Fibroblast of pulmonary artery (primary cell): ENCODE measurements around the gene TRMT5.

ENCODE experiments used
- DNase-seq: peaks from one replicate; pipeline ENCODE4 v3.0.0-alpha.2; 2010; ENCODE audit warnings: low read depth
- H3K4me3 ChIP-seq: replicated peaks from 2 replicates; pipeline ENCODE4 v1.5.1; 2011; ENCODE audit warnings: low read depth, mild to moderate bottlenecking, control low read depth, low read length, moderate library complexity
- CTCF ChIP-seq: IDR thresholded peaks from 2 replicates; pipeline ENCODE4 v1.5.1; 2011; ENCODE audit warnings: mild to moderate bottlenecking, control low read depth, low read length, inconsistent platforms; ENCODE audit errors: missing control alignments

The TRMT5 gene

GRCh38 chr14:60998617-60999016 is 17.7 kb upstream of the TRMT5 start:
- H3K4me3 ChIP-seq, result no peak overlapping the region
- TF ChIP-seq CTCF, result no peak
- no peak for DNase-seq

GRCh38 chr14:60989599-60989998 is 8.7 kb upstream of the TRMT5 start:
- DNase-seq, result peak; percentile 14
- H3K4me3 ChIP-seq, result no peak overlapping the region
- TF ChIP-seq CTCF, result no peak

GRCh38 chr14:60986500-60986899 is 5.6 kb upstream of the TRMT5 start:
- no peak for DNase-seq
- no peak for TF ChIP-seq CTCF
- H3K4me3 ChIP-seq, result no peak overlapping the region

GRCh38 chr14:60984196-60984595 is 3.3 kb upstream of the TRMT5 start:
- TF ChIP-seq CTCF, result no peak
- DNase-seq, result no peak
- no peak overlapping the region for H3K4me3 ChIP-seq

- DNase-seq, result peak; percentile 91
- no peak for TF ChIP-seq CTCF
- H3K4me3 ChIP-seq, result peak overlapping the region; percentile 85
Measured at GRCh38 chr14:60981633-60982455, 965 bp upstream of the TRMT5 start.

- DNase-seq, result peak; percentile 16
- no peak for TF ChIP-seq CTCF
Measured at GRCh38 chr14:60977847-60978246, 3.0 kb downstream of the TRMT5 start.

GRCh38 chr14:60975551-60975950 is 5.3 kb downstream of the TRMT5 start:
- H3K4me3 ChIP-seq, result no peak overlapping the region
- TF ChIP-seq CTCF, result no peak
- DNase-seq, result no peak

More at GRCh38 chr14:60977847-60978246, 3.0 kb downstream of the TRMT5 start:
- no peak overlapping the region for H3K4me3 ChIP-seq
